ENCODE measurements around the gene ENOSF1.

DNA sequence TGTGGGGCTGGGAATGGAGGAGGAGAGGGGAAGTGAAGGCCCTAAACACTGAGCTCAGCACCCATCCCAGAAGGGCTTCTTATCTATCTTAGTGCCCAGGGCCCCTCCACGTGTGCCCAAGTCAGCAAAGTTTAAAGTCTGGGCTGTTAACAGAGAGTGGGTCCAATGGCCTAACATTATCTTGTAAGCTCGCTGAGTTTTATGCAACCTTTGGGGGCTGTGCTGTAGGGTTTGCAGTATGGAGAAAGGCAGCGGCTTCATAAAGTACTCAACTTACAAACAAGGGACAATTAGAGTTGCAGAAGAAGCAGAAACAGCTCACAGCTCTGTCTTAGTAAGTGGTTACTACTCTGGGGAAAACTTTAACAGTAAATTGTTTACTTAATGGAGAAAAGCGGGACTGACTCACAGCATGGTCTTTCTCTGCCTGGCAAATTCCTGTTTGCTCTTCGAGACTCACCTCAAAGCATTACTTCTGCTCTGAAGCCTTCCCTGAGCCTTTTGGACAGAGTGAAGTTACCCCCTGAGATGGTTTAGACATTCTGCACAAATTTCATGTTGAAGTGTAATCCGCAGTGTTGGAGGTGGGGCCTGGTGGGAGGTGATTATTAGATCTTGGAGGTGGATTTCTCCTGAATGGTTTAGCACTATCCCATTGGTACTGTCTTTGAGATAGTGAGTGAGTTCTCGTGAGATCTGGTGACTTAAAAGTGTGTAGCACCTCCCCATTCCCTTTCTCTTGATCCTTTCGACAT, 9.0 kb downstream of the ENOSF1 start:
- TF ChIP-seq, protein P1, sequence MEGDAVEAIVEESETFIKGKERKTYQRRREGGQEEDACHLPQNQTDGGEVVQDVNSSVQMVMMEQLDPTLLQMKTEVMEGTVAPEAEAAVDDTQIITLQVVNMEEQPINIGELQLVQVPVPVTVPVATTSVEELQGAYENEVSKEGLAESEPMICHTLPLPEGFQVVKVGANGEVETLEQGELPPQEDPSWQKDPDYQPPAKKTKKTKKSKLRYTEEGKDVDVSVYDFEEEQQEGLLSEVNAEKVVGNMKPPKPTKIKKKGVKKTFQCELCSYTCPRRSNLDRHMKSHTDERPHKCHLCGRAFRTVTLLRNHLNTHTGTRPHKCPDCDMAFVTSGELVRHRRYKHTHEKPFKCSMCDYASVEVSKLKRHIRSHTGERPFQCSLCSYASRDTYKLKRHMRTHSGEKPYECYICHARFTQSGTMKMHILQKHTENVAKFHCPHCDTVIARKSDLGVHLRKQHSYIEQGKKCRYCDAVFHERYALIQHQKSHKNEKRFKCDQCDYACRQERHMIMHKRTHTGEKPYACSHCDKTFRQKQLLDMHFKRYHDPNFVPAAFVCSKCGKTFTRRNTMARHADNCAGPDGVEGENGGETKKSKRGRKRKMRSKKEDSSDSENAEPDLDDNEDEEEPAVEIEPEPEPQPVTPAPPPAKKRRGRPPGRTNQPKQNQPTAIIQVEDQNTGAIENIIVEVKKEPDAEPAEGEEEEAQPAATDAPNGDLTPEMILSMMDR (conservative IDR thresholded peaks at IDR 0.05; ENCODE audit: low read length): no peak
- no peak for TF ChIP-seq EZH2phosphoT487 (IDR thresholded peaks at IDR 0.05; ENCODE audit: borderline replicate concordance)
